ENCODE data around the gene SCAMP4. TPM values are rescaled to one million over a fixed set of nuclear protein-coding genes. Genes with fewer than 3 reads are reported as not detected.

SCAMP4 gene
- total and polyA plus RNA-seq, 2 of the 13 experiments (the other 11 are each of a cell fraction or from before 2014, with no cell fraction given): 10.7 to 13.7 TPM

DNA sequence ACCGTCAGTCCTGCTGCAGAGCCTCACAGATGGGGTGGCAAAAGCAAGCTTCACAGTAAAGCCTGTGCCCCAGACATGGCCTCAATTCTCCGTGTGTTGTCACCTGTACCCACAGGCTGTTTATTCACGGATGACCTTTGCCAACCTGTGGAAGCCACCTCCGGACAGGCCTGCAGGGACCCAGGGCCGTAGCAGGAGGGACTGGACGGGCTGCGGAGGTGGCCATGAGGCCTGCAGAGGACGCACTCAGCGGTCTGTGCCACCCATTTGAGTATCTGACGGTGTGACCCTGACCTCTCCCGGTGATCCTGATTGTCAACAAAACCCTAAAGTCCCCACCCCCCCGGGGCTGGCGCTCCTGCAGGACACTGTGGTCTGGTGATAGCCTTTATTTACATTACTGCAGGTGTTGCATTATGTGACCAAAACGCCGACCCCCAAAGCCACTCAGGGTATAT is 34.0 kb upstream of the SCAMP4 start (continued):
- TF ChIP-seq, protein P1, sequence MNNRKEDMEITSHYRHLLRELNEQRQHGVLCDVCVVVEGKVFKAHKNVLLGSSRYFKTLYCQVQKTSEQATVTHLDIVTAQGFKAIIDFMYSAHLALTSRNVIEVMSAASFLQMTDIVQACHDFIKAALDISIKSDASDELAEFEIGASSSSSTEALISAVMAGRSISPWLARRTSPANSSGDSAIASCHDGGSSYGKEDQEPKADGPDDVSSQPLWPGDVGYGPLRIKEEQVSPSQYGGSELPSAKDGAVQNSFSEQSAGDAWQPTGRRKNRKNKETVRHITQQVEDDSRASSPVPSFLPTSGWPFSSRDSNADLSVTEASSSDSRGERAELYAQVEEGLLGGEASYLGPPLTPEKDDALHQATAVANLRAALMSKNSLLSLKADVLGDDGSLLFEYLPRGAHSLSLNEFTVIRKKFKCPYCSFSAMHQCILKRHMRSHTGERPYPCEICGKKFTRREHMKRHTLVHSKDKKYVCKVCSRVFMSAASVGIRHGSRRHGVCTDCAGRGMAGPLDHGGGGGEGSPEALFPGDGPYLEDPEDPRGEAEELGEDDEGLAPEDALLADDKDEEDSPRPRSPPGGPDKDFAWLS (CRISPR knock-in tag; IDR thresholded peaks at IDR 0.05; ENCODE audit: borderline replicate concordance): no peak
- peak; percentile 82 for TF ChIP-seq RXRB (CRISPR knock-in tag; IDR thresholded peaks at IDR 0.05; ENCODE audit: borderline replicate concordance)
- TF ChIP-seq FOXM1 (CRISPR knock-in tag; IDR thresholded peaks at IDR 0.05): no peak
- no peak for TF ChIP-seq MTA3 (CRISPR knock-in tag; IDR thresholded peaks at IDR 0.05)
- TF ChIP-seq JUND (CRISPR knock-in tag; IDR thresholded peaks at IDR 0.05): no peak; the same call in 1 of the 2 replicates
- TF ChIP-seq ZNF160 (CRISPR knock-in tag; IDR thresholded peaks at IDR 0.05): no peak
- peak; percentile 49 for TF ChIP-seq YY1 (IDR thresholded peaks at IDR 0.05; ENCODE audit: insufficient read depth, insufficient replicate concordance, low read depth, low read length)
- TF ChIP-seq ZNF232 (CRISPR knock-in tag; IDR thresholded peaks at IDR 0.05; ENCODE audit: borderline replicate concordance): no peak
- TF ChIP-seq ZSCAN25 (CRISPR knock-in tag; IDR thresholded peaks at IDR 0.05): peak; percentile 39; the same call in 1 of the 2 replicates
- TF ChIP-seq ZNF672 (CRISPR knock-in tag; IDR thresholded peaks at IDR 0.05): no peak
- TF ChIP-seq FOSL2 (CRISPR knock-in tag; IDR thresholded peaks at IDR 0.05): peak; percentile 59
- no peak for TF ChIP-seq CC2D1A (CRISPR knock-in tag; IDR thresholded peaks at IDR 0.05)
- TF ChIP-seq, protein P2, sequence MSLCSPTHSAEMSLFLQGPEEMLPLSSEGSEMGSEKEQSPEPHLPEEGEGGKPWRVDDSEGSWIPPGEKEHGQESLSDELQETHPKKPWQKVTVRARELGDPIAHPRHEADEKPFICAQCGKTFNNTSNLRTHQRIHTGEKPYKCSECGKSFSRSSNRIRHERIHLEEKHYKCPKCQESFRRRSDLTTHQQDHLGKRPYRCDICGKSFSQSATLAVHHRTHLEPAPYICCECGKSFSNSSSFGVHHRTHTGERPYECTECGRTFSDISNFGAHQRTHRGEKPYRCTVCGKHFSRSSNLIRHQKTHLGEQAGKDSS (CRISPR knock-in tag; IDR thresholded peaks at IDR 0.05; ENCODE audit: borderline replicate concordance, low read depth): 0 out of 2 replicates have a peak, but pooled peaks have one; percentile 21
- TF ChIP-seq MXI1 (IDR thresholded peaks at IDR 0.05; ENCODE audit: borderline replicate concordance, low read depth, low read length): peak; percentile 82; the same call in 1 of the 3 replicates
- TF ChIP-seq MED1 (CRISPR knock-in tag; IDR thresholded peaks at IDR 0.05): peak; percentile 86
- 0 out of 2 replicates have a peak, but pooled peaks have one; percentile 15 for TF ChIP-seq CHD2 (IDR thresholded peaks at IDR 0.05; ENCODE audit: low read depth, low read length)
- TF ChIP-seq, protein P3, sequence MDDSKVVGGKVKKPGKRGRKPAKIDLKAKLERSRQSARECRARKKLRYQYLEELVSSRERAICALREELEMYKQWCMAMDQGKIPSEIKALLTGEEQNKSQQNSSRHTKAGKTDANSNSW (CRISPR knock-in tag; IDR thresholded peaks at IDR 0.05; ENCODE audit: borderline replicate concordance): no peak
- TF ChIP-seq, protein P4, sequence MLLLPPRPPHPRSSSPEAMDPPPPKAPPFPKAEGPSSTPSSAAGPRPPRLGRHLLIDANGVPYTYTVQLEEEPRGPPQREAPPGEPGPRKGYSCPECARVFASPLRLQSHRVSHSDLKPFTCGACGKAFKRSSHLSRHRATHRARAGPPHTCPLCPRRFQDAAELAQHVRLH (CRISPR knock-in tag; IDR thresholded peaks at IDR 0.05; ENCODE audit: borderline replicate concordance, low read depth): peak; percentile 87
- TF ChIP-seq ZBTB3 (CRISPR knock-in tag; IDR thresholded peaks at IDR 0.05; ENCODE audit: borderline replicate concordance, low read depth): 0 out of 2 replicates have a peak, but pooled peaks have one; percentile 58
- TF ChIP-seq MATR3 (CRISPR knock-in tag; IDR thresholded peaks at IDR 0.05): no peak
- TF ChIP-seq KLF6 (CRISPR knock-in tag; IDR thresholded peaks at IDR 0.05): no peak
- TF ChIP-seq ZNF775 (CRISPR knock-in tag; IDR thresholded peaks at IDR 0.05; ENCODE audit: borderline replicate concordance): no peak
- peak; percentile 65; the same call in 1 of the 2 replicates for TF ChIP-seq ISL2 (CRISPR knock-in tag; IDR thresholded peaks at IDR 0.05)
- TF ChIP-seq POLR2A (IDR thresholded peaks at IDR 0.05; ENCODE audit: insufficient read depth in 1 of 2, low read depth in 2 of 2, low read length in 2 of 2): 0 out of 4 replicates have a peak, but pooled peaks of 1 of the 2 experiments have one; percentile 35
- TF ChIP-seq, protein P5, sequence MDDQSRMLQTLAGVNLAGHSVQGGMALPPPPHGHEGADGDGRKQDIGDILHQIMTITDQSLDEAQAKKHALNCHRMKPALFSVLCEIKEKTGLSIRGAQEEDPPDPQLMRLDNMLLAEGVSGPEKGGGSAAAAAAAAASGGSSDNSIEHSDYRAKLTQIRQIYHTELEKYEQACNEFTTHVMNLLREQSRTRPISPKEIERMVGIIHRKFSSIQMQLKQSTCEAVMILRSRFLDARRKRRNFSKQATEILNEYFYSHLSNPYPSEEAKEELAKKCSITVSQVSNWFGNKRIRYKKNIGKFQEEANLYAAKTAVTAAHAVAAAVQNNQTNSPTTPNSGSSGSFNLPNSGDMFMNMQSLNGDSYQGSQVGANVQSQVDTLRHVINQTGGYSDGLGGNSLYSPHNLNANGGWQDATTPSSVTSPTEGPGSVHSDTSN (CRISPR knock-in tag; IDR thresholded peaks at IDR 0.05; ENCODE audit: borderline replicate concordance): no peak
- TF ChIP-seq ZNF501 (CRISPR knock-in tag; IDR thresholded peaks at IDR 0.05): peak; percentile 84
- peak; percentile 34 for TF ChIP-seq MED8 (CRISPR knock-in tag; IDR thresholded peaks at IDR 0.05; ENCODE audit: insufficient replicate concordance)
- TF ChIP-seq ZC3H13 (CRISPR knock-in tag; IDR thresholded peaks at IDR 0.05): peak; percentile 75; the same call in 1 of the 2 replicates
- peak; percentile 82 for TF ChIP-seq FOXO1 (CRISPR knock-in tag; IDR thresholded peaks at IDR 0.05)

All from HepG2 (cell line).